Measurements from ENCODE around the gene TMEM43. TPM values are rescaled to one million over a fixed set of nuclear protein-coding genes. Genes with fewer than 3 reads are reported as not detected.

The TMEM43 gene
- total and polyA plus RNA-seq, 10 of the 15 experiments (the other 5 are each of a cell fraction or from before 2014, with no cell fraction given): 7.2 to 33.0 (median 18.5) TPM

GRCh38 chr3:14096742-14097141 is 28.1 kb upstream of the TMEM43 start:
- DNase-seq (ENCODE audit: low read depth, low spot score): no peak
- no peak for FAIRE-seq
- WGBS (ENCODE audit: insufficient coverage, insufficient replicate concordance, low lambda C conversion rate, missing lambda C conversion rate): 68% methylated on average over 3 of the region's 3 CpGs
- H3K27ac ChIP-seq (ENCODE audit: control insufficient read depth, insufficient read depth): no peak overlapping the region
- H3K4me2 ChIP-seq (ENCODE audit: control insufficient read depth, insufficient read depth): no peak overlapping the region
- ChIA-PET SMC1A (ENCODE audit: uncharacterized antibody, unreplicated experiment) (no interaction called here), POLR2A (no interaction called here), RAD21 (ENCODE audit: unreplicated experiment) (no interaction called here), CTCF (interaction anchor here (0.6 to 1.0 kb wide), 2 partner anchors 11 to 245 kb away, joined by 3 read pairs; no protein-coding TSS in a partner anchor)
- no peak overlapping the region for H2AFZ ChIP-seq (ENCODE audit: control insufficient read depth, low read depth, low read length)
- H4K20me1 ChIP-seq (ENCODE audit: control insufficient read depth, insufficient read depth): no peaks in the 10 kb centered on the region
- no TSS peak for BruUV-seq (replicated peaks)
- no peaks in the 10 kb centered on the region; a peak in 1 of 4 replicates for H3K27me3 ChIP-seq (replicated peaks in 1 of 2; ENCODE audit: control insufficient read depth in 2 of 2, insufficient read depth in 2 of 2, low read length in 1 of 2)
- intact Hi-C loops (cut with micrococcal nuclease; ENCODE audit: unreplicated experiment): no loop called here
- no peaks in the 10 kb centered on the region for H3K79me2 ChIP-seq (ENCODE audit: control insufficient read depth, insufficient read depth, low read length)
- H3K9ac ChIP-seq (ENCODE audit: control insufficient read depth, insufficient read depth, low read length): no peak overlapping the region
- H3K4me3 ChIP-seq: no peak overlapping the region
- in situ Hi-C loops (cut with MboI): no loop called here
- ATAC-seq: no peak
- no peaks in the 10 kb centered on the region for H3K9me3 ChIP-seq (replicated peaks; ENCODE audit: control insufficient read depth, insufficient read depth, low read length)
- no peaks in the 10 kb centered on the region for H3K4me1 ChIP-seq (ENCODE audit: control insufficient read depth, insufficient read depth, low read length)
- no peaks in the 10 kb centered on the region for H3K36me3 ChIP-seq (ENCODE audit: control insufficient read depth in 2 of 2, insufficient read depth in 2 of 2, low read length in 1 of 2)
- TF ChIP-seq ZZZ3 (IDR thresholded peaks at IDR 0.05; ENCODE audit: control insufficient read depth, insufficient read length, low read depth) (no peak), SUPT20H (IDR thresholded peaks at IDR 0.05; ENCODE audit: borderline replicate concordance, control insufficient read depth, low read depth, low read length) (no peak), ZSCAN29 (IDR thresholded peaks at IDR 0.05) (no peak), CUX1 (IDR thresholded peaks at IDR 0.05; ENCODE audit: insufficient replicate concordance, low read depth, low read length) (no peak), ZBTB33 (IDR thresholded peaks at IDR 0.05) (no peak), RFX5 (IDR thresholded peaks at IDR 0.05; ENCODE audit: low read depth, low read length) (no peak), EED (IDR thresholded peaks at IDR 0.05; ENCODE audit: low read depth) (no peak), FOXK2 (IDR thresholded peaks at IDR 0.05) (no peak), KLF5 (IDR thresholded peaks at IDR 0.05; ENCODE audit: partially characterized antibody) (no peak), WRNIP1 (IDR thresholded peaks at IDR 0.05; ENCODE audit: borderline replicate concordance, low read depth, low read length) (no peak), ATF2 (IDR thresholded peaks at IDR 0.05; ENCODE audit: low read length) (no peak), EZH2 (IDR thresholded peaks at IDR 0.05; ENCODE audit: borderline replicate concordance, control insufficient read depth, low read depth, low read length) (no peak), ESRRA (IDR thresholded peaks at IDR 0.05; ENCODE audit: low read length) (no peak), CTCF (IDR thresholded peaks at IDR 0.05 in 2 of 3, conservative IDR thresholded peaks at IDR 0.05 in 1 of 3; ENCODE audit: control insufficient read depth in 2 of 3, extremely low read depth in 1 of 3, insufficient read depth in 1 of 3, low read depth in 3 of 3, low read length in 3 of 3) (no peak), ATF7 (IDR thresholded peaks at IDR 0.05; ENCODE audit: low read depth) (no peak)
